Stimulated activated CD4-positive, alpha-beta T cell treated with anti-CD3 and anti-CD28 coated beads, Interleukin-1b, Interleukin-23, amount 100 ng/mL, for 48 hours (primary cell): ENCODE data around the gene IL20.

ENCODE experiments used
- DNase-seq: peaks from one replicate; pipeline ENCODE4 v3.0.0-alpha.2; 2020

Gene IL20

DNA sequence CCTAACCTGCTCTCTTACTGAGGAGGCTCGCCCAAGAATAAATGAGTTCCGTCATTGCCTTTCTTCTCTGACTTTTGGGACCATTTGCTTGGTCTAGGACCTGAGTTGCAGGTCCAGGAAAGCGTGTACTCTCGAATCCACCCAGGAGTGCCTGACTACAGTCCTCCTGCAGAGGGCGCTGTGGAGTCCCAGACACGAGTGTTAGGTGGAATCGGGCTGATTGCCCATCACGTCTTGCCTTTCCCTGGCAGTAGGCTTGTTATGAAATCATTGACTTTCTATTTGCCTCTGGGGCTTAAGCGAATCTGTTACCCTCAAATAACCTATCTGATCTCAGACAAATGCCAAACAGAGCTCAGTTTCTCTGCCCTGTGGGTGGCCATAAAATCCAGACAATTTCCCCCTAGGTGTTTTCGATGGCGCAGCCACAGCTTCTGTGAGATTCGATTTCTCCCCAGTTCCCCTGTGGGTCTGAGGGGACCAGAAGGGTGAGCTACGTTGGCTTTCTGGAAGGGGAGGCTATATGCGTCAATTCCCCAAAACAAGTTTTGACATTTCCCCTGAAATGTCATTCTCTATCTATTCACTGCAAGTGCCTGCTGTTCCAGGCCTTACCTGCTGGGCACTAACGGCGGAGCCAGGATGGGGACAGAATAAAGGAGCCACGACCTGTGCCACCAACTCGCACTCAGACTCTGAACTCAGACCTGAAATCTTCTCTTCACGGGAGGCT, at the start of gene IL20:
TSS of gene IL20 (plus strand) at position 685 of the 733 bp plus-strand sequence. CDS start 230 bp downstream, outside the sequence.
- peak; percentile 88 for DNase-seq

DNA sequence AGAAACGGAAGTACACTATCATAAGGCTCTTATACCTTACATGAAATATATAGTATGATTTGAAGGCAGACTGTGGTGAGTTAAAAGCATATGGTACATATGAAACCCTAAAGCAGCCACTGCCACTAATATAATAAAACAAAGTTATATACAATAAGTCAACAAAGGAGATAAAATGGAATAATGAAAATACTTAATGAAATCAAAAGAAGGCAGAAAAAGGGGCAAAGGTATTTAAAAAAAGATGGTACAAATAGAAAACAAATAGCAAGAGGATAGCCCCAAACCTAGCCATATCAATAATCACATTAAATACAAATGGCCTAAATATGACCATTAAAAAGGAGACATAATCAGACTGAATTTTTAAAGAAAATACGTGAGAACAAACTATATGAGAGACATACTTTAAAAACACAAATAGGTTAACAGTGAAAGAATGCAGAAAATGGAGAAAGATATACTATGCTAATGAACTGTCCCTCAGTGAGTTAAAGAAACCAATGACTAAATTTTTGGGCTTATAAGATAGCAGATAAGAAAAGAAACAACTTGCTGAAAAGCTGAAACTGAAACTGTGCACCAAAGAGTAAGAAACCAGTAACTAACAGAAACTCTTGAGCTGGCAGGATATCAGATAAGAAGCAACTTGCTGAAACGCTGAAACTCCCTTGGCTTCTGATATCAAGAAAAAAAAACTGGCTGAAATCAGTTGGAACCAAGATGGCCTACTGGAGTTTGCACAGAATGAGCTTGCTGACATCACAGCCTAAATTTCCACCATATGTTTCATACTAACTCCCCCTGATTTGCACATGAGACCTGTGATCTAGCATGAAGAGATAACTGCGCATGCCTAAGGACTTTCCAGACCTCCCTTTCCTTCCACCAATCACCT, 48.8 kb upstream of the IL20 start:
- peak; percentile 32 for DNase-seq

DNA sequence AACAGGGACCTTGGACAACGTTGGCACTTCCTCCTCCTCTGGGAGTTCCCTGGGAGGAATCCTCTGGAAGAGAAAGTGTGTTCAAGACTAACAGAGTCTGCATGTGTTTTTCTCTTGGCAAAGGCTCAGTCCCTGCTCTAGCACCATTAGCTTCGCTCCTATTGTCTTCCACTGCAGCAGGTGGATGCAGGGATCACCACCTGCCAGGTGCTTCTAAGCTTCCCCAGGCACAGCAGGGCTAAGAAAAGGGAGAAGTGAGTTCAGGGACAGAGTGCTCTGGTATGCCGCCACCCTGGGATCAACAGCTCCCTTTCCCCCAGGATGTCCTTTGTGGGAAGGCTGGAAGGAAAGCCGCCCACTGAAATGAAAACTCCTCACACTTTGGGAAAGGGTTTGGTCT, 43.9 kb upstream of the IL20 start:
- DNase-seq = no peak

- no peak for DNase-seq
These were observed 41.7 kb upstream of the IL20 start for GRCh38 chr1:206823727-206824126.

- no peak for DNase-seq
These were observed 41.1 kb upstream of the IL20 start for GRCh38 chr1:206824331-206824730.

- no peak for DNase-seq
These were observed 39.0 kb upstream of the IL20 start for GRCh38 chr1:206826394-206826793.

DNA sequence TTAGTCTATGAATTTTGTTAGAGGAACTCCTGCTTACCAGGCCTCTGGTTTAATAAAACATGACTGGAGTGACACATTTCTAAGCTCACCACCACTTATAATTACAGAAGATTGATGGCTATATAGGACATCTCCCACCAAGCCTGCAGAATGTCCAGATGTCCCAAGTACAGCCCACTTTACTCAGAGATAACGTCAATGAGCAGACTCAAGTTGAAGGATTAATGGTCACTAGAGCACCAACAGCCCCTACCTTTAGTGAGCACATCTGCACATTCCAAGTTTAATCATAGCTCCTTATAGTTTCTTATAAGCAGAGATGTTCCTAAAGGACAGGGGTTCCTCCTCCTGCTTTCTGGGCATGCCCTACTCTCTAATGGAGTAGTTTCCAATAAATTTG, 37.4 kb upstream of the IL20 start:
- DNase-seq = no peak

GRCh38 chr1:206828765-206829164, 36.7 kb upstream of the IL20 start:
- DNase-seq = no peak

DNA sequence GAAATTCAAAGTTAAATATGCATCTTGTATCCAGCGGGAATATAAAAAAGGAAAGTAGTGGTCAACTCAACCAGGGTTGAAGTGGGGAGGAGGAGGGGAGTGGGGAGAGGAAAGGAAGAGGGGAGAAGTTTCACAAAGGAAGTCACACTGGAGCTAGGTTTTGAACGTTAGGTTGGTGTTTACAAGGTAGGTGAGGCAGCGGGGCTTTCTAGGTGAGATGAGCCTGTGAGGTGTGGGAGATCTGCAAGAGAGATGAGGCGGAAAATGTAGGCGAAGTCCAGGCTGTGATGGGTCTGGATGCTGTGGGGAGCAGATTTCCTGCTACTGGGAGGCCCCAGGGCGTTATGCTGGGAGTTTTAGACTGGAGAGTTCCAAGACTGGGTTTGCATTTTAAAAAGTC, 36.1 kb upstream of the IL20 start:
- DNase-seq = no peak

DNA sequence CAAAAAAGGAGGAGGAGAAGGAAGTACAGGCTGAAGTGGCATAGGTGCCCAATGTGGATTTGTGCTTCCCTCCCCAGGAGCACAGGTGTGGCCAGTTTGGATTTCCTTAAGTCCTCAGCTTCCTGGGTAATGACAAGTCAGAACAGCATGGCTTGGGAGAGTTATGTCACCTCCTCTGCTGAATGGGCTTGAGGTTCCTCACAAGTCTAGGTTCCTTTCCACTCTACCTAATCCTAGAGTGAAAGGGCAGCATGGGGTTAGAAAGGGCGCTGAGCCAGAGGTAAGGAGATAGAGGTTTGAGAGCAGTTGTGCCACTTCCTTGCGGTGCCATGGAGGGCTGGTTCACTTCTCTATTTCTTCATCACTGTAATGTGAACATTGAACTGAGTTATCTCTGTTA, 35.5 kb upstream of the IL20 start:
- DNase-seq = no peak

GRCh38 chr1:206831650-206832049, 33.8 kb upstream of the IL20 start:
- DNase-seq = peak; percentile 4

DNA sequence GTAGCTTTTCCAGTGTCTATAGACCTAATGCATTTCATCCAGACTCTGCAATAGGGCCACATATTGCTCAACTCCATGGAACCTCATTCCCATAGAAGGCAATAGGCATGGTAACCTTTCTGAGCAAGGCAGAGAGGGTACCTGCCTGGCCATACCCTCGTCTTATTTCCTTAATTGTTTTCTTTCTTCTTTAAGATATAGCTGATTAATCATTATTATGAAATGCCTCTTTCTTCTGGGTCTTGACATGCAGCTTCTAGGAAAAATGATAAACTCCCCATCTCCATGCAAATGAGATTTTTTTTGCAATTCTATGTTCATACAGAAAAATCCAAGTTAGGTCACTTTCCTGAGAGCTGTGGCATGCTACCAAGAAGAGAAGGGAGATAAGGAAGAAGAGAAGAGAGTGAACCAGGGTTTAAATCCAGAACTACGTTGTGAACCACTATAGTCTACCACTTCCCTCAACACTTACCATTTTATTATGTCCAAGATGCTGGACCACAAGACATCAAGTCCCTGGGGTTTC, 33.0 kb upstream of the IL20 start:
- no peak for DNase-seq

GRCh38 chr1:206833106-206833680, 32.2 kb upstream of the IL20 start:
- DNase-seq = no peak

DNA sequence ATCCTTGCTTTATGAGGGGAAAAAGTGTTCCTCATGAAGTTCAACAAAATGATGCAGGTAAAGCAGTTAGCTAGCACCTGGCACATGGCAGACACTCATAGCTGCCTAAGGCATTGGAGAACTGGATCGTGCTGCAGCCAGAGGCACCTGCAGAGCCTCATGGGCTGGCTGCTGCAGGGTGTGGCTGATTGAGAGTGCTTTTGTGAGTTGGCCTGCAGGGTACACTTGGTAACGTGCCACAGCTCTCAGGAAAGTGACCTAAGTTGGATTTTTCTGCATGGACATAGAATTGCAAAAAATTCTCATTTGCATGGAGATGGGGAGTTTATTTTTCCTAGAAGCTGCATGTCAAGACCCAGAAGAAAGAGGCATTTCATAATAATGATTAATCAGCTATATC, 31.6 kb upstream of the IL20 start:
- no peak for DNase-seq

GRCh38 chr1:206834217-206834616, 31.2 kb upstream of the IL20 start:
- no peak for DNase-seq

DNA sequence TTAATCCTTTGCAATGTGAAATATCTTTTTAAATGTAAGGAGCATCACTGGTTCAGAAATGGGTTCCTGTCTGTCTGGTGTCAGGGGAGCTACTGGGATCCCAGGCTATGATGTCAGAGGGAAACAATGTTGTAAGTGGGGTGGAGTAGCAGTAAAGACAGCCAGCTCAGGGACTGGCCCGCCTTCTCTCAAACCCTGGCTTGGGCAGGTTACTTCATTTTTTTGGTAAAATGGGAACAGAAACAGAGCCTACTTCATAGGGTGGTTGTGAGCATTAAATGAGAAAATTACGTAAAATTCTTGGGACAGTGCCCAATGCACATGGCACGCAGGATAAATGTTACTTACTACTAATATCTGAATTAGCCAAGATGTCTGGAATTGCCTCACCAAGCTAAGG, 30.7 kb upstream of the IL20 start:
- DNase-seq = no peak

DNA sequence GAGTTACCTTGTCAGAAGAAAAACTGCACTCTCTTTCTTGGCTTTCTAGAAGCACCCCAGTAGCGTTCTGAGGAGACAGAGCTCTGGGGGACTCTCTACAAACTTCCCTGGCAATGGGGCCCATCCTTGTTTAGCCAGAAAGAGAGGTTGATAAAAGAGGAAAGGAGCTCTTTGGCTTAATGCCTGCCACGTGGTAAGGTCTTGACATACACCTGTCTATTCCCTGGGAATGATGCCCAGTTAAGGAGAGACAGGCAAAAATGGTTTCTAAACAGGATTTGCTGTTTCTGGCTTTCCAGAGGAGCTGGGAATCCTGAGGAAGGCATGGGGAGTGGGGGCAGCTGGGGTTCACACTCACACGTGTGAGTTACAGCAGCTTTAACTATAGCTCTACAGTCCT, 30.2 kb upstream of the IL20 start:
- DNase-seq = no peak

GRCh38 chr1:206836111-206836510, 29.3 kb upstream of the IL20 start:
- no peak for DNase-seq

- DNase-seq = no peak
These were observed 26.3 kb upstream of the IL20 start for GRCh38 chr1:206839006-206839560.

DNA sequence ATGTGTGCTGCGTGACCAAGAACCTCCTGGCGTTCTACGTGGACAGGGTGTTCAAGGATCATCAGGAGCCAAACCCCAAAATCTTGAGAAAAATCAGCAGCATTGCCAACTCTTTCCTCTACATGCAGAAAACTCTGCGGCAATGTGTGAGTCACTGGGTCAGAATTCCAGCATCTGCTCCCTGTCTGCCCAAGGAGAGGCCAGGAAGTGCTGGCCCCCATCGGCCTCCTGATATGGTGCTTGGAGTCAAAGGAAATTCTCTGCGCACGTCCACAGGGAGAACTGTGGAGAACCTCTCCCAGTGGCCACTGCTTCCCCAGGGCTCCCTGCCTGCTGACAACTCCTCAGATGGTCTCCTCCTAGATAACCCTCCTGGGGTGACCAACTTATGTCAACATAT, 25.6 kb upstream of the IL20 start:
- DNase-seq = no peak

- no peak for DNase-seq
These were observed 23.7 kb upstream of the IL20 start for GRCh38 chr1:206841609-206842323.

DNA sequence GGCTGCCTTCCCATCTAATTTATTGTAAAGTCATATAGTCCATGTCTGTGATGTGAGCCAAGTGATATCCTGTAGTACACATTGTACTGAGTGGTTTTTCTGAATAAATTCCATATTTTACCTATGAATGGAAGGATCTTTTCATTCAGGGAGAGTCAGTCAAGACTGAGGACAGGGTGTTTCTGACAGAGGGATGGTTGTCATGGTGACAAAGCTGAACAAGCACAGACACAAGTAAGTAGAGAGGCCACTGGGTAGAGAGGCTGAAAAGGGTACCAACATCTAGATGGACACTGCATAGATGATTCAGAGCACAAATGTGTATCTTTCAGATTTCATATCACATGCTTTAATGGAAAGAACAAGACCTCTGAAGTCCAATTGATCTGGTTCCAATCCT, 22.6 kb upstream of the IL20 start:
- no peak for DNase-seq

DNA sequence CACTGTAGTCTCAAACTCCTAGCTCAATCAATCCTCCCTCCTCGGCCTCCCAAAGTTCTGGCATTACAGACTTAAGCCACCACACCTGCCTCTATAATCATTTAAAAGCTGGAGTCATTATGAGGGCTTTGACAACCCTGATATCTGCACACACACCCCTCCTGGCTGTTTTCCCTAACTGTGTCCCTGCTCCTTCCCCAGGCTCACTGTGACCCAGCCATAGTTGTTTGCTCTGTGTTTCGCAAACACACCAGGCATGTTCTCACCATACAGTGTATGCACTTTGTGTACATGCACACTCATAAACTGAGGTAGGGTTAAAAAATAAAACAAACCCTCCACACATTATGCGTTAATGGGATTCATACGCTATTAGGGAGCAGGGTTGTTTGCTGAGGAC, 21.8 kb upstream of the IL20 start:
- DNase-seq = no peak
